Ishikawa (cell line): Measurements from ENCODE around the gene NBAS.

Experiments used
- EGR1 ChIP-seq: IDR thresholded peaks from 2 replicates; pipeline ENCODE4 v1.6.1; 2012
- EP300 ChIP-seq: IDR thresholded peaks from 2 replicates; pipeline ENCODE4 v1.6.1; 2012; ENCODE audit warnings: borderline replicate concordance
- NFIC ChIP-seq: IDR thresholded peaks from 2 replicates; pipeline ENCODE4 v1.6.1; 2012
- RAD21 ChIP-seq: IDR thresholded peaks from 2 replicates; pipeline ENCODE4 v1.6.1; 2012; ENCODE audit warnings: low read depth
- TAF1 ChIP-seq: IDR thresholded peaks from 2 replicates; pipeline ENCODE4 v1.6.1; 2012; ENCODE audit warnings: low read depth, mild to moderate bottlenecking
- TEAD4 ChIP-seq: IDR thresholded peaks from 2 replicates; pipeline ENCODE4 v1.6.1; 2012
- YY1 ChIP-seq: IDR thresholded peaks from 2 replicates; pipeline ENCODE4 v1.6.1; 2012; ENCODE audit warnings: low read depth
- TF ChIP-seq, protein P1 (sequence below): IDR thresholded peaks from 2 replicates; pipeline ENCODE4 v1.6.1; 2012
- TF ChIP-seq, protein P2 (sequence below): IDR thresholded peaks from 2 replicates; pipeline ENCODE4 v1.6.1; 2012

DNA sequence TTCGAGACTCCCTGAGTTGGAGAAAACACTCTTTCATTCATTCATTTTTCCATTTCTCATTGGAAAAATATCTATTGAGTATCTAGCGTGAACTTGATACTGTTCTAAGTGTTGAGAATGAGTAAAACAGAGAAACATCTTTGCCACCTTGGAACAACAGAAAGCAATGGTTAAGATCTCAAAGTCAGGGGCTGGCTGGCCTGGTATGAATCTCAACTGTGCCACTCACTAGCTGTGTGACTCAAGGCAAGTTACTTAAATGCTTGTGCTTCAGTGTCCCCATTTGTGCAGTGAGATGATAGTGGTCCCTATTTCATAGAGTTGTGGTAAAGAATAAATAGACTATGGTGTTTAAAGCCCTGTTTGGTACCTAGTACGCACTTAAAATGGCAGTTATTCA, 415.2 kb downstream of the NBAS start:
- TF ChIP-seq EGR1 (no peak), TAF1 (no peak), TEAD4 (no peak), NFIC (no peak), RAD21 (no peak), YY1 (no peak), EP300 (no peak)
- TF ChIP-seq, protein P1, sequence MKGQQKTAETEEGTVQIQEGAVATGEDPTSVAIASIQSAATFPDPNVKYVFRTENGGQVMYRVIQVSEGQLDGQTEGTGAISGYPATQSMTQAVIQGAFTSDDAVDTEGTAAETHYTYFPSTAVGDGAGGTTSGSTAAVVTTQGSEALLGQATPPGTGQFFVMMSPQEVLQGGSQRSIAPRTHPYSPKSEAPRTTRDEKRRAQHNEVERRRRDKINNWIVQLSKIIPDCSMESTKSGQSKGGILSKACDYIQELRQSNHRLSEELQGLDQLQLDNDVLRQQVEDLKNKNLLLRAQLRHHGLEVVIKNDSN, result no peak
- TF ChIP-seq, protein P2, sequence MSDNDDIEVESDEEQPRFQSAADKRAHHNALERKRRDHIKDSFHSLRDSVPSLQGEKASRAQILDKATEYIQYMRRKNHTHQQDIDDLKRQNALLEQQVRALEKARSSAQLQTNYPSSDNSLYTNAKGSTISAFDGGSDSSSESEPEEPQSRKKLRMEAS, result no peak
